ENCODE results near the gene ABAT. TPM values are rescaled to one million over a fixed set of nuclear protein-coding genes. Genes with fewer than 3 reads are reported as not detected.
"Not testable (repeated sequence)": the region's sequence is repeated elsewhere in the genome, so short reads cannot be mapped to it uniquely, and the experiment has no call there.

ABAT gene
- total RNA-seq, 4 donors from 2014 or later = 0.55 to 1.9 (median 0.92) TPM

DNA sequence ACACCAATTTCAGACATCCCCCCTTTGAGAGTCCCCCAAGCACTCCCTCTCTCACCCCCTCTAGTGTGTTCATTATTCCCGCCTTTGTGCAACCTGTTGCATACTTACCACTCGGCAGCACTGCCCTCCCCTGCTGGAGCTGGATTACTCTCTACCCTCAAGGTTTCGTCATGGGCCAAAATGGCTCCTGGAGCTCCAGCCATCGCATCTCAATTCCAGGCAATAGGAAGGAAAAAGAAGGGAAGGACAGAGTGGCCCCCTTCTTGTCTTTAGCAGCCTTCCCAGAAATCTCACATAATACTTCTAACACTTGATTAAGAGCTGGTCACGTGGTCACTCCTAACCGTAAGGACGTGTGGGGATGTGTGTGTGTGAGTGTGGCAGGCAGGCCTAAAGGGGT is 102.8 kb downstream of the ABAT start:
- H3K4me3 ChIP-seq = no peak overlapping the region
- no peak for ATAC-seq
- in situ Hi-C loops (cut with MboI; ENCODE audit: low sequenced_read_pairs in 4 of 4) (no loop called here), intact Hi-C loops (cut with DNase I; ENCODE audit: low total_unique reads) (no loop called here)
- H3K4me1 ChIP-seq = no peaks in the 10 kb centered on the region
- no peaks in the 10 kb centered on the region for H3K36me3 ChIP-seq
- TF ChIP-seq, protein P1, sequence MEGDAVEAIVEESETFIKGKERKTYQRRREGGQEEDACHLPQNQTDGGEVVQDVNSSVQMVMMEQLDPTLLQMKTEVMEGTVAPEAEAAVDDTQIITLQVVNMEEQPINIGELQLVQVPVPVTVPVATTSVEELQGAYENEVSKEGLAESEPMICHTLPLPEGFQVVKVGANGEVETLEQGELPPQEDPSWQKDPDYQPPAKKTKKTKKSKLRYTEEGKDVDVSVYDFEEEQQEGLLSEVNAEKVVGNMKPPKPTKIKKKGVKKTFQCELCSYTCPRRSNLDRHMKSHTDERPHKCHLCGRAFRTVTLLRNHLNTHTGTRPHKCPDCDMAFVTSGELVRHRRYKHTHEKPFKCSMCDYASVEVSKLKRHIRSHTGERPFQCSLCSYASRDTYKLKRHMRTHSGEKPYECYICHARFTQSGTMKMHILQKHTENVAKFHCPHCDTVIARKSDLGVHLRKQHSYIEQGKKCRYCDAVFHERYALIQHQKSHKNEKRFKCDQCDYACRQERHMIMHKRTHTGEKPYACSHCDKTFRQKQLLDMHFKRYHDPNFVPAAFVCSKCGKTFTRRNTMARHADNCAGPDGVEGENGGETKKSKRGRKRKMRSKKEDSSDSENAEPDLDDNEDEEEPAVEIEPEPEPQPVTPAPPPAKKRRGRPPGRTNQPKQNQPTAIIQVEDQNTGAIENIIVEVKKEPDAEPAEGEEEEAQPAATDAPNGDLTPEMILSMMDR (IDR thresholded peaks at IDR 0.05 in 4 of 5, conservative IDR thresholded peaks at IDR 0.05 in 1 of 5) = no peak
- TF ChIP-seq POLR2A (IDR thresholded peaks at IDR 0.05) = no peak
- no peaks in the 10 kb centered on the region for H3K27me3 ChIP-seq
- H3K9me3 ChIP-seq = no peaks in the 10 kb centered on the region
- DNase-seq = no peak
- H3K27ac ChIP-seq = no peak overlapping the region

DNA sequence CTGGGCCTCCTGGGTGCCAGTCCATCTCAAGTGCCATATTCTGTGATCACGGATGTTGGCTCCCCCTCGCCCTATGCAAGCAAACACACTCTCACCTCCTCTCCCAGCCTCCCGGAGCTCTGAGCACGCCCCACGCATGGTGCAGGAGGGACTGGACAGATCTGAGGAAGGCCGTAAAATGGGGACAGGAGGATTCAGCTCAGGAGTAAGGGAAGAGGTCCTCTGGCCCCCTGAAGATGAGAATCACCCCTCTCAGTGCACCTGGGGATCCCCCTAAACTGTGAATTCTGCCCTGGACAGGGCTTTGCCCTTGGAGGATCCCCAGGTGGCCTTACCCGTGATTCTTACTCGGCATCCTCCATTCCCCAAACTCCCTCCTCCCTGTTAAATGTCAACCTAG is 107.4 kb downstream of the ABAT start:
- H3K36me3 ChIP-seq = no peaks in the 10 kb centered on the region
- TF ChIP-seq, protein P1 (IDR thresholded peaks at IDR 0.05 in 4 of 5, conservative IDR thresholded peaks at IDR 0.05 in 1 of 5) = no peak
- TF ChIP-seq POLR2A (IDR thresholded peaks at IDR 0.05) = no peak
- H3K4me1 ChIP-seq = no peaks in the 10 kb centered on the region
- no peaks in the 10 kb centered on the region for H3K9me3 ChIP-seq
- H3K27me3 ChIP-seq = no peaks in the 10 kb centered on the region
- intact Hi-C loops (cut with DNase I; ENCODE audit: low total_unique reads) (no loop called here), in situ Hi-C loops (cut with MboI; ENCODE audit: low sequenced_read_pairs in 4 of 4) (no loop called here)
- no peak overlapping the region for H3K4me3 ChIP-seq
- ATAC-seq = no peak
- H3K27ac ChIP-seq = no peak overlapping the region
- DNase-seq = no peak

DNA sequence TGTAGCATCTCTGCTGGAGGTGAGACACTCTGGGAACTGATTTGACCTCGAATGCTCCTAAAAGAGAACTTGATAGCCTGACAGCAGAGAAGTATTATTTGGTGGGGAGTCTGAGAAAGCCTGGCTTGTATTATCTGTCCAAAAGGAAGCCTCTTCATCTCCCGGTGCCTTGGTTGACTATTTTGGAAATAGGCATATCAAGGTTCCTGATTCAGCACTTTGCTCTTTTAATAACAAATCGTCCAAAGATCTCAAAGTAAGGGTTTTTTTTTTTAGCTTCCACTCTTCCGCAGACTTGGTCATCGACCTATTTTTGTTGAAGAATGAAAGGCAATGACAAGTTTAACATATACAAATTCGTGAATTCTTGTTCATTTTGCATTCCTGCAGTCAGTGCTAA is 108.3 kb downstream of the ABAT start:
- in situ Hi-C loops (cut with MboI; ENCODE audit: low sequenced_read_pairs in 4 of 4) (no loop called here), intact Hi-C loops (cut with DNase I; ENCODE audit: low total_unique reads) (no loop called here)
- Histone ChIP-seq H3K4me1 (no peaks in the 10 kb centered on the region), H3K27ac (no peak overlapping the region), H3K9me3 (no peaks in the 10 kb centered on the region), H3K36me3 (no peaks in the 10 kb centered on the region), H3K27me3 (no peaks in the 10 kb centered on the region), H3K4me3 (no peak overlapping the region)
- TF ChIP-seq POLR2A (IDR thresholded peaks at IDR 0.05) = no peak
- TF ChIP-seq, protein P1 (IDR thresholded peaks at IDR 0.05 in 4 of 5, conservative IDR thresholded peaks at IDR 0.05 in 1 of 5) = no peak
- DNase-seq (no peak), ATAC-seq (no peak)

DNA sequence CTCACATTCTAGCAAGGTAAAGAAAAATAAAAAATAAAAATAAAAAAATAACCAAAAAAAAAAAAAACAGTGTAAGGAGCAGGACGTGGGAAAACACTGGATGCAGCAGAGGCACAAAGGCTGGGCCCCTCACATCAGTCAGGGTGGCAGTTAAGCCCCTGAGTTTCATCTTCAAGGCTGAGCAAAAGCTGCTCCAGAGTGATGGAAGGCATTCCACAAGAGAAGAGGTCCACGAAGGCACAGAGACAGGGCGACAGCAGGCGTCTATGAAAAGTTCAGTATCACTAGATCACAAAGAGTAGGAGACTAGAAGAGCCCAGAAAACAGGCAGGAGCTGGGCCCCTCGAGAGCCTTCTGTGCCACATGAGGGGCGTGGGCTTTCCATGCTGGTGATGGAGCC is 111.0 kb downstream of the ABAT start:
- H3K36me3 ChIP-seq = no peaks in the 10 kb centered on the region
- TF ChIP-seq, protein P1 (IDR thresholded peaks at IDR 0.05 in 4 of 5, conservative IDR thresholded peaks at IDR 0.05 in 1 of 5) = no peak
- TF ChIP-seq POLR2A (IDR thresholded peaks at IDR 0.05) = no peak
- H3K4me1 ChIP-seq = no peaks in the 10 kb centered on the region
- H3K27me3 ChIP-seq = no peaks in the 10 kb centered on the region
- H3K4me3 ChIP-seq = no peak overlapping the region
- ATAC-seq (no peak), DNase-seq (no peak)
- intact Hi-C loops (cut with DNase I; ENCODE audit: low total_unique reads) (no loop called here), in situ Hi-C loops (cut with MboI; ENCODE audit: low sequenced_read_pairs in 4 of 4) (no loop called here)
- H3K27ac ChIP-seq = no peak overlapping the region
- H3K9me3 ChIP-seq = no peaks in the 10 kb centered on the region

DNA sequence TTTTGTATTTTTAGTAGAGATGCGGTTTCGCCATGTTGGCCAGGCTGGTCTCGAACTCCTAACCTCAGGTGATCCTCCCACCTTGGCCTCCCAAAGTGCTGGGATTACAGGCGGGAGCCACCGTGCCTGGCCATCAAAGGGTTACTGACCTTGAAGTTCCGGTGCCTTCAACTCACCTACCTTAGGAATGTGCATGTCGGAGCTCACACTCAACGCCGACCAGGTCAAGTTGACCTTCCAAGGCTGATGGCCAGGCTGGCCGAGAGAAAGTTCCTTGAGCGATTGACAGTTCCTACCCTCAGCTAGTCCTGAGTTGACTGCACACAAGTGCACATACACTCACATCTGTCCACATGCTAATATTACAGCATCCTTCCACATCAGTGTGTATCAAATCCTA is 111.9 kb downstream of the ABAT start:
- H3K27me3 ChIP-seq; H3K9me3 ChIP-seq; H3K36me3 ChIP-seq; intact Hi-C loops (cut with DNase I; ENCODE audit: low total_unique reads); ATAC-seq; DNase-seq; H3K4me3 ChIP-seq; H3K27ac ChIP-seq; in situ Hi-C loops (cut with MboI; ENCODE audit: low sequenced_read_pairs in 4 of 4); H3K4me1 ChIP-seq: not testable (repeated sequence)

All from gastrocnemius medialis (tissue), 4 donors.